Measurements from ENCODE around the gene UBXN2A. TPM values are rescaled to one million over a fixed set of nuclear protein-coding genes. Genes with fewer than 3 reads are reported as not detected.
A peak's percentile ranks its signal among the peaks of the same experiment; 100 is the strongest.

The UBXN2A gene
- total RNA-seq, 1 donor from 2014 or later, result 20.0 TPM

DNA sequence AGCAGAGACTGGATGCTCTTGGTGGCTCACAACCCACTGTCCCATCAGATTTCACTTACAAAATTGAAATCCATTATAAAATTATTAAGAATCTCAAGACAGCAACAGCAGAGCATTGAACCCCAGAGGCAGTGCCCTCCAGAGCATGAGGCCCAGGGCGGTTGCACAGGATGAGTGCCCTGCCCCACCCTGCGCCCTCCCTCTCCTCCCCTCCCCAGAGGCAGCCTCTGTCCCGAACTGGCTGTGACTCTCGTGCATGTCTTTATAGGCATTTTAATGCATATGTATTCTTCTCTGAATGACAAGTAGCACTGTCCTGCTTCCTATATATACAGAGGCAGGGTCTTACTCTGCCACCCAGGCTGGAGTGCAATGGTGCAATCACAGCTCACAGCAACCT, 80.0 kb downstream of the UBXN2A start:
- peaks cover 9% of the 10 kb centered on the region for H3K27me3 Mint-ChIP-seq (ENCODE audit: unreplicated experiment)
- DNase-seq, result no peak
- H3K9me3 Mint-ChIP-seq (ENCODE audit: unreplicated experiment), result peaks cover 3% of the 10 kb centered on the region
- peaks cover 6% of the 10 kb centered on the region for H3K36me3 Mint-ChIP-seq (ENCODE audit: unreplicated experiment)
- H3K27ac Mint-ChIP-seq (ENCODE audit: unreplicated experiment), result no peak overlapping the region
- TF ChIP-seq, protein P1, sequence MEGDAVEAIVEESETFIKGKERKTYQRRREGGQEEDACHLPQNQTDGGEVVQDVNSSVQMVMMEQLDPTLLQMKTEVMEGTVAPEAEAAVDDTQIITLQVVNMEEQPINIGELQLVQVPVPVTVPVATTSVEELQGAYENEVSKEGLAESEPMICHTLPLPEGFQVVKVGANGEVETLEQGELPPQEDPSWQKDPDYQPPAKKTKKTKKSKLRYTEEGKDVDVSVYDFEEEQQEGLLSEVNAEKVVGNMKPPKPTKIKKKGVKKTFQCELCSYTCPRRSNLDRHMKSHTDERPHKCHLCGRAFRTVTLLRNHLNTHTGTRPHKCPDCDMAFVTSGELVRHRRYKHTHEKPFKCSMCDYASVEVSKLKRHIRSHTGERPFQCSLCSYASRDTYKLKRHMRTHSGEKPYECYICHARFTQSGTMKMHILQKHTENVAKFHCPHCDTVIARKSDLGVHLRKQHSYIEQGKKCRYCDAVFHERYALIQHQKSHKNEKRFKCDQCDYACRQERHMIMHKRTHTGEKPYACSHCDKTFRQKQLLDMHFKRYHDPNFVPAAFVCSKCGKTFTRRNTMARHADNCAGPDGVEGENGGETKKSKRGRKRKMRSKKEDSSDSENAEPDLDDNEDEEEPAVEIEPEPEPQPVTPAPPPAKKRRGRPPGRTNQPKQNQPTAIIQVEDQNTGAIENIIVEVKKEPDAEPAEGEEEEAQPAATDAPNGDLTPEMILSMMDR (IDR thresholded peaks at IDR 0.05; ENCODE audit: partially characterized antibody, unreplicated experiment), result no peak
- H3K4me3 Mint-ChIP-seq (ENCODE audit: unreplicated experiment), result no peak overlapping the region
- peaks cover 1% of the 10 kb centered on the region for H3K4me1 Mint-ChIP-seq (ENCODE audit: low read depth, unreplicated experiment)

DNA sequence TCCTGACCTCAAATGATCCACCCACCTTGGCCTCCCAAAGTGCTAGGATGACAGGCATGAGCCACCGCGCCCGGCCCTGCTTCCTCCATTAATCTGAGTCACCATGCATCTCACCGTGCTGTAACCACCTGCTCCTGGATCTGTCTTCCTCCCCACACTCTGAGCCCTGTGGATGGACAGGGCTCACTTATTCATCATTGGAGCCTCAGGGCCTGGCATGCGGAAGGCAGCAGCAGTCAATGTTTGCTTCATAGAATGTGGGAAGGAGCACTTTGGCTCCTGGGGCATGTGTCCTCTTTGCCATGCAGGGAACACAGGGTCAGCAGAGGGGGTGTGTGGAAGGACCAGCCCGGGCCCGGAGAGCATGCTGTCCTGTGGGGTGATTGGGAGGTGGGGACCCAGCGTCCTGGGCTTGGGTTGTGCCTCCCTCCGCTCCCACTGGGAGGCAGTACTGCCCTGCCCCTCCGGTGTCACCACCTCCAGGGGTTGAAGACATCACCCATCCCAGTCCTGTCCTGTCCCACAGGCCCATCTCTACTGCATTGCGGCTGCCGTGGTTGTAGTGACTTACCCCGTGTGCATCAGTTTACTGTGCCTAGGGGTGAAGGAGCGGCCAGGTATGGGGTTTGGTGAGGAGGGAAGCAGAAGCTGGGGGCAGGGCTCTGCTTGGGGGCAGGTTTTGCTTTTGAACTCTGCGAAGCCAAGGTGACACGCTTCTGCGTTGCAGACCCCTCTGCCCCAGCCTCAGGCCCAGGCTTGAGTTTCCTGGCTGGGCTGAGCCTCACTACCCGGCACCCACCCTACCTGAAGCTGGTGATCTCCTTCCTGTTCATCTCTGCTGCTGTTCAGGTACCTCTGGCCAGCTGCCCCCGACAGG, 81.1 kb downstream of the UBXN2A start:
- peaks cover 3% of the 10 kb centered on the region for H3K9me3 Mint-ChIP-seq (ENCODE audit: unreplicated experiment)
- peaks cover 12% of the 10 kb centered on the region for H3K27me3 Mint-ChIP-seq (ENCODE audit: unreplicated experiment)
- H3K4me3 Mint-ChIP-seq (ENCODE audit: unreplicated experiment), result no peak overlapping the region
- peaks cover 6% of the 10 kb centered on the region for H3K36me3 Mint-ChIP-seq (ENCODE audit: unreplicated experiment)
- peaks cover 3% of the 10 kb centered on the region for H3K4me1 Mint-ChIP-seq (ENCODE audit: low read depth, unreplicated experiment)
- TF ChIP-seq, protein P1 (IDR thresholded peaks at IDR 0.05; ENCODE audit: partially characterized antibody, unreplicated experiment), result no peak
- no peak overlapping the region for H3K27ac Mint-ChIP-seq (ENCODE audit: unreplicated experiment)
- peak; percentile 44 for DNase-seq

DNA sequence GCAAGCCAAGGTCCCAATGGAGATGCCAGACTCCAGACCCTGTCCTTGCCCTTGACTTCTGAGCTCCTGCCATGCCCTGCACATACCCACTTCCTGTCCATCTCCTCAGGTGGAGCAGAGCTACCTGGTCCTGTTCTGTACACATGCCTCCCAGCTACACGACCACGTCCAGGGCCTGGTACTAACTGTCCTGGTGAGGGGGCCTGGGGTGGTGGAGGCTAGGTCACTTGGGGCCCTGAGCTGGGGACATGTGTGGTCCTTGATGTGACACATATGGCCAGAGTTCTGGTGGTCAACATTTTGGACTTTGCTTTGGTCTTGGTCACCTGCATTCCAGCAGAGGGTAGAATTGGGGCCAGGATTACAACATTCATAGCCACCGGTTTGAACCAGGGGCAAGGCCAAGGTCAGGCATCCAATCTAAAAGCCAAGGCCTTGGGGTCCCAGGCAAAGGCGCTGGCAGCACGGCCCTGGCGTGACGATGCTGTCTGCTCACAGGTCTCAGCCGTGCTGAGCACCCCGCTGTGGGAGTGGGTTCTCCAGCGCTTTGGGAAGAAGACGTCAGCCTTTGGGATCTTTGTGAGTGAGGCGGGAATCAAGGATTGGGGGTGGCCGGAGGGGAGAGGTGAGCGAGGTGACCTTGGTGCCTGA, 82.2 kb downstream of the UBXN2A start:
- Mint-ChIP-seq H3K36me3 (ENCODE audit: unreplicated experiment) (peaks cover 6% of the 10 kb centered on the region), H3K4me1 (ENCODE audit: low read depth, unreplicated experiment) (peaks cover 4% of the 10 kb centered on the region), H3K27ac (ENCODE audit: unreplicated experiment) (peak overlapping the region; percentile 12), H3K9me3 (ENCODE audit: unreplicated experiment) (peaks cover 3% of the 10 kb centered on the region), H3K27me3 (ENCODE audit: unreplicated experiment) (peaks cover 12% of the 10 kb centered on the region), H3K4me3 (ENCODE audit: unreplicated experiment) (no peak overlapping the region)
- DNase-seq, result no peak
- TF ChIP-seq, protein P1 (IDR thresholded peaks at IDR 0.05; ENCODE audit: partially characterized antibody, unreplicated experiment), result no peak

DNA sequence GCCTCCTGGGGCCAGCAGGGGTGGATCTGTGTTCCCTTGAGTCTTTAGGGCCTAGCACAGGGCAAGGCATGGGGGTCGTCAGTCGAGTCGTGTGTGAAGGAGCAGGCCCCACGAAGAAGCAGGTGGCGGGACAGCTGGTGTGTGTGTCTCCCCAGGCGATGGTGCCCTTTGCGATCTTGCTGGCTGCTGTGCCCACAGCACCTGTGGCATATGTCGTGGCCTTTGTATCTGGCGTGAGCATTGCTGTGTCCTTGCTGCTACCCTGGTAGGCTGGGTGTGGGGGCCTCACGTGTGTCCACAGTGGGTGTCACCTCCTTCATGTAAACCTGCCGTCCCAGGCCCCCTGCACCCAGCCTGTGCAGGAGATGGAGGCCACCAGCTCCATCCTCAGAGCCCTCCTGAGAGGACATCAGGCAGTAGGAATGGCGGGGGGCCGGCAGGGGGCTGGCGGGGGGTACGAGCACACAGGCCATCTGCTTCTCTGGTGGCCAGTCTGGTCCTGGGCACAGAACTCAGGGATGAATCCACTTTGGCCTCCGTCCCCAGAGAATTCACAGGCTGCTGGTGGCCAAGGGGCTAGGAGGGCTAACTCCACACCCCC, 82.8 kb downstream of the UBXN2A start:
- Mint-ChIP-seq H3K4me3 (ENCODE audit: unreplicated experiment) (no peak overlapping the region), H3K27ac (ENCODE audit: unreplicated experiment) (peak overlapping the region; percentile 12), H3K4me1 (ENCODE audit: low read depth, unreplicated experiment) (peaks cover 4% of the 10 kb centered on the region), H3K36me3 (ENCODE audit: unreplicated experiment) (peaks cover 6% of the 10 kb centered on the region), H3K27me3 (ENCODE audit: unreplicated experiment) (peaks cover 12% of the 10 kb centered on the region), H3K9me3 (ENCODE audit: unreplicated experiment) (peaks cover 3% of the 10 kb centered on the region)
- TF ChIP-seq, protein P1 (IDR thresholded peaks at IDR 0.05; ENCODE audit: partially characterized antibody, unreplicated experiment), result no peak
- no peak for DNase-seq
